SK-N-MC (cell line): ENCODE measurements around the gene SYT6.

Experiments
- EZH2 ChIP-seq: fragments of 200-600 bp; sonication (generic); IDR thresholded peaks from one replicate; pipeline ENCODE4 v1.6.1; 2017; ENCODE audit warnings: antibody characterized with exemption
- FOXP2 ChIP-seq: optimal IDR thresholded peaks from 2 replicates; pipeline ENCODE3; 2011; ENCODE audit warnings: mild to moderate bottlenecking, moderate library complexity; ENCODE audit not compliant: insufficient read depth; ENCODE audit errors: extremely low read length, control extremely low read depth
- POLR2AphosphoS5 ChIP-seq: IDR thresholded peaks from 2 replicates; pipeline ENCODE4 v1.6.1; 2012; ENCODE audit warnings: mild to moderate bottlenecking, low read depth, low read length, borderline replicate concordance

DNA sequence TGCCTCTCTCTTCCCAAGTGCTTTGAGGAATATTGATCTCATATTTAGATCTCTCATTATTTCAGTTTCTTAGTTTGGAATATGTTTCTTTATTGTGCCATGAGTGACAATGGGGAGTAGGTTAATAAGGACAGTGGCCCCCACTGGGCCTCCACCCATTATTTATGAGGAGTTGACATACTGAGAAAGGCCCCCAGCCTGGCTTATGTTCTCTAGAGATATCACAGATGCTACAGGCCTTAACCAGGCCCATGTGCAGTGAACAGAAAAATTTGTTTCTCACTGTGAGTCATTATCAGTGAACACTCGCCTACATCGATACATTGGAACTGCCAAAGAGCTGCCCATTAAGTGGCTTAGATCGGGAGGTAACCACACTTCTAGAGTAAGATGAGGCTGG is 35.7 kb upstream of the SYT6 start:
- TF ChIP-seq POLR2AphosphoS5: no peak
- TF ChIP-seq EZH2: no peak
- TF ChIP-seq FOXP2: no peak
